Activated CD4-positive, alpha-beta memory T cell treated with anti-CD3 and anti-CD28 coated beads for 36 hours (primary cell): ENCODE data around the gene CEP85L. TPM values are rescaled to one million over a fixed set of nuclear protein-coding genes. Genes with fewer than 3 reads are reported as not detected.

Experiments
- CTCF ChIA-PET: fragments of 350-600 bp; sonication (Branson Sonifier 250); formaldehyde crosslinking; loops from one replicate; lab custom pipeline; 2021; ENCODE audit warnings: antibody characterized with exemption, inconsistent platforms; lab: Charles Lee
- POLR2A ChIA-PET: fragments of 350-600 bp; sonication (Branson Sonifier 250); formaldehyde crosslinking; loops from one replicate; lab custom pipeline; 2021; ENCODE audit warnings: antibody characterized with exemption; lab: Charles Lee
- DNase-seq: peaks from one replicate; pipeline ENCODE4 v3.0.0-alpha.2; 2020
- H3K27ac Mint-ChIP-seq: one replicate; pipeline ENCODE4 v1.8.0; 2021; ENCODE audit warnings: mixed read lengths
- H3K27me3 Mint-ChIP-seq: one replicate; pipeline ENCODE4 v1.8.0; 2021; ENCODE audit warnings: mixed read lengths
- H3K36me3 Mint-ChIP-seq: one replicate; pipeline ENCODE4 v1.8.0; 2021; ENCODE audit warnings: mixed read lengths
- H3K4me1 Mint-ChIP-seq: one replicate; pipeline ENCODE4 v1.8.0; 2021; ENCODE audit warnings: low read depth, mixed read lengths
- H3K4me3 Mint-ChIP-seq: one replicate; pipeline ENCODE4 v1.8.0; 2021; ENCODE audit warnings: mild to moderate bottlenecking, mixed read lengths
- H3K9me3 Mint-ChIP-seq: one replicate; pipeline ENCODE4 v1.8.0; 2021; ENCODE audit warnings: mixed read lengths
- intact Hi-C: fragments of 100-400 bp; cut with micrococcal nuclease; formaldehyde crosslinking; loops from one replicate; pipeline ENCODE4 v1.15.1; 2023
- total RNA-seq, 2 experiments: library from RNA; stranded (reverse); gene quantifications; one replicate each; pipeline ENCODE4 v1.2.3, GENCODE V29; 2021

The CEP85L gene
- total RNA-seq, 2 experiments from 2014 or later, result 21.1 to 23.3 TPM

DNA sequence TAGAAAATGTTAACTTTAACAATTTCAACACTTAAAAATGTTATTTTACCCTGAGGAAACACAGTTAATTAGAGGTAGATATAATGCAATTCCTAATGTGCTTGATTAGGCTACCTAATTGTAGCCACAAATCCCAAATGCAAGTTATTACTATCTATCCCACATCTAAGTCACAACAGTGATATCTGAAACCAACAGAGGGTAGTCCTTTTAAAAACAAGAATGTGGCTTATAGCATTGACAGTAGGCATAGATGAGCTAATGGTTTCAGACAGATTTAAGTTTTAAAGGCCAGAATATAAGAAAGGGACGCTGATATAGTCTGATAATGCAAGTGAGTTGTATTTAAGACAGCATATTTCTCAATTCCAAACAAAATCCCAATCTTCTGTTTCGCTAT, 80.3 kb downstream of the CEP85L start:
- POLR2A ChIA-PET, result no interaction called here
- no peak for DNase-seq
- intact Hi-C loops, result no loop called here
- CTCF ChIA-PET, result interaction anchor here (1.5 kb wide), 1 partner anchor 9 kb away, joined by 7 read pairs; no protein-coding TSS in a partner anchor
- Mint-ChIP-seq H3K27ac (no peak overlapping the region), H3K27me3 (no peaks in the 10 kb centered on the region), H3K9me3 (peaks cover 27% of the 10 kb centered on the region), H3K4me3 (no peak overlapping the region), H3K4me1 (peaks cover 7% of the 10 kb centered on the region), H3K36me3 (peaks cover 28% of the 10 kb centered on the region)

DNA sequence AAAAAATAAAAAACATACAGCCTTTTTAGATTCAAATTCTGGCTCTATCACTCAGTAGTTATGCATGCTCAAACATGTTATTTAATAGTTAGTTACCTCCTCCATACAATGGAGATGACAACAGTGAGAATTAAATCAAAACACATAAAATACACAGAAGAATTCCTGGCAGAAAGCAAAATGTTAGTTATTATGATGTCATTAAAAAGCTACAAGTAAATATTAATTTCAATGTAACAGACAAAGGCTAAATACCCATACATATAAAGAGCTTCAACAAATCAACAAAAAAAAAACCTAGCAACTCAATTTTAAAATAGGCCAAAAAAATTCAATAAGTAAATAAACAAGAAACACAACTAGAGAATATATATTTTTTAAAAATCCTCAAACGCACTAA, 81.9 kb downstream of the CEP85L start:
- intact Hi-C loops, result loop anchor here (5.0 kb wide), 1 partner anchor 158 kb away; no protein-coding TSS in a partner anchor
- Mint-ChIP-seq H3K4me3 (no peak overlapping the region), H3K27me3 (no peaks in the 10 kb centered on the region), H3K27ac (no peak overlapping the region), H3K4me1 (peaks cover 18% of the 10 kb centered on the region), H3K36me3 (peaks cover 16% of the 10 kb centered on the region), H3K9me3 (peaks cover 11% of the 10 kb centered on the region)
- DNase-seq, result no peak
- CTCF ChIA-PET, result no interaction called here
- POLR2A ChIA-PET, result no interaction called here

DNA sequence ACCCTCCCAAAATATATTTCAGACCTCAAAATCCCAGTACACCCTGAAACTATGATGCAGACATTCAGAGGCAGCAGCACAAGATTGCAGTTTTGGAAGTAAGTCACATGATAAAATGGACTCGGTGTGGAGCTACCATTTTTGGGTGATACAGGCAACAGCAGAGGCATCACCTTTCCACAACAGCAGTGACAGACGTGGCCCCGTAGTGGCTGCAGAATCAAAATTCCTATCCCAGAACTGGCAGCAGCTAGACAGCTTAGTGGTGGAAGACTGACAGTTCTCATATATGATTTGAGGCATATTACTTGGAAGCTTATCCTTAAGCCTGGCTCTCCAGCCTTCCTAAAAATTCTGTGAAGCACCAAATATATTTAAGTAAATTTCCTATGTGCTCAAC, 83.4 kb downstream of the CEP85L start:
- peaks cover 5% of the 10 kb centered on the region for H3K36me3 Mint-ChIP-seq
- H3K27me3 Mint-ChIP-seq, result no peaks in the 10 kb centered on the region
- intact Hi-C loops, result loop anchor here (5.0 kb wide), 1 partner anchor 159 kb away; no protein-coding TSS in a partner anchor
- POLR2A ChIA-PET, result no interaction called here
- CTCF ChIA-PET, result interaction anchor here (0.9 kb wide), 1 partner anchor 51 kb away, joined by 3 read pairs; no protein-coding TSS in a partner anchor
- H3K4me3 Mint-ChIP-seq, result no peak overlapping the region
- peaks cover under 1% of the 10 kb centered on the region for H3K9me3 Mint-ChIP-seq
- no peak overlapping the region for H3K27ac Mint-ChIP-seq
- no peak for DNase-seq
- peaks cover 18% of the 10 kb centered on the region for H3K4me1 Mint-ChIP-seq

DNA sequence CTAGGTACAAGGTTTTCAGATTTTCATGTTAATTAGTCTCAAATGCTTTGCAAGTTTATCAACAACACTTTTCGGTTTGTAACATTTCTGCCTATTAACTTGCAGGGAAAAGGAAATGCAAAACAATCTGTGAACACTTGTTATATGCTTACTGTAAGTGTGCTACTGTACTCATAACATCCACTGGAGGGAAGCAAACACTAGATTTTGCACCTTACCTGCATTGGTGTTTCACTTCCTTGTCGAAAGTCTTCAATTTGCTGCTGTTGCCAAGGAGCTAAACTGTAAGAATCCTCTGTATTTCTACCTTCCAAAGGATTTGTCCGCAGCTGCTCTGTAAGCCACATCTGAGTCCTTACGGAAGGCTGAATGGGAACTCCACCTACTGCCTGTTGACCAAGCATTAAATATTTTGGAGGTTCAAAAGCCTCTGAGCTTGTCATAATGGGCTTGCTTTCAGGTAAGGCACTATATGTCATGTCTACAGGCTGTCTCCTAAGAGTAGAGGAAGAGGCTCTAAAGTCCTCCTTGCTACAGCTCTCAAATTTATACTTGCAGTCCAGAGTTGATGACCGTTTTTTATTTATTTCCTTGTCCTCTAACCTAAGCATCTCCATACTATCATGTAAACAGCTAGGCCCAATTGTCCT, 86.0 kb downstream of the CEP85L start:
- Mint-ChIP-seq H3K4me1 (peaks cover 17% of the 10 kb centered on the region), H3K27ac (peak overlapping the region; percentile 11), H3K4me3 (no peak overlapping the region), H3K36me3 (peaks cover 4% of the 10 kb centered on the region), H3K9me3 (no peaks in the 10 kb centered on the region), H3K27me3 (no peaks in the 10 kb centered on the region)
- DNase-seq, result no peak
- CTCF ChIA-PET, result interaction anchor here (0.6 to 3.1 kb wide), 34 partner anchors 9 to 1884 kb away, joined by 3 to 25 read pairs (median 4); partner anchors contain the start of gene KPNA5
- intact Hi-C loops, result loop anchor here (1.0 to 5.0 kb wide), 5 partner anchors 53 to 331 kb away; no protein-coding TSS in a partner anchor
- POLR2A ChIA-PET, result no interaction called here

DNA sequence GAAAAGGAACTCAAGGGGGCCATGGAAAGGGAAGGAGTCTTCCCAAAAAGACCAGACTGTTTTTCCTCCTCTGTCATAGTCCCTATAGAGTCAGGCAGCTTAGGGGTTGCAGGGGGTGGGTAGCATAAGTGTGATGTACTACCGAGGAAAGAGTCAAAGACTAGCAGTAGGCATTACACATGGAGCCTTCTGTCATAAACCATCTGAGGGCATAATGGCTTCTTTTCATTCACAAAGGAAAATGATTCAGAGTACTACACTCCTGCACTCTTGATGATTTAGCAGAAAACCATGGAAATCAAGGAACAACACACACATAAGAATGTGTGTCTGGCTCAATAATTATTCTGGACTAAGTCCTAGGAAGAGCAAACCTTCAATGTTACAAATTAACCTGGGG, 88.4 kb downstream of the CEP85L start:
- peaks cover 4% of the 10 kb centered on the region for H3K36me3 Mint-ChIP-seq
- H3K27ac Mint-ChIP-seq, result no peak overlapping the region
- CTCF ChIA-PET, result no interaction called here

DNA sequence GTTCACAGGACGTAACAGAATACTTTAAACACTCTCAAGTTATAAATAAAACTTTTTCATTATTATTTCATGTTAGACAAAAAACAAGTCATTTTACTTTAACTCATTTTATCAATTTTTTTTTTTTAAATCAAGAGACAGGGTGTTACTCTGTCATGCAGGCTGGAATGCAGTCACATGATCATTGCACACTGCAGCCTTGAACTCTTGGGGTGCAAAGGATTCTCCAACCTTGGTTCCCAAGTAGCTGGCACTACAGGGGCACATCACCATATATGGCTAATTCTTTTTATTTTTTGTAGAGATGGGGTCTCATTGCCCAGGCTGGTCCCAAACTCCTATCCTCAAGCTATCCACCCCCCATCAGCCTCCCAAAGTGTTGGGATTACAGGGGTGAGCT, 89.1 kb downstream of the CEP85L start:
- DNase-seq, result no peak
- ChIA-PET POLR2A (no interaction called here), CTCF (no interaction called here)
- Mint-ChIP-seq H3K36me3 (peaks cover 4% of the 10 kb centered on the region), H3K4me1 (peaks cover 43% of the 10 kb centered on the region), H3K27ac (no peak overlapping the region), H3K4me3 (no peak overlapping the region), H3K9me3 (no peaks in the 10 kb centered on the region), H3K27me3 (no peaks in the 10 kb centered on the region)
- intact Hi-C loops, result no loop called here

More for the DNA sequence above, 88.4 kb downstream of the CEP85L start:
- intact Hi-C loops, result no loop called here
- H3K4me3 Mint-ChIP-seq, result no peak overlapping the region
- peaks cover 37% of the 10 kb centered on the region for H3K4me1 Mint-ChIP-seq
- no peaks in the 10 kb centered on the region for H3K9me3 Mint-ChIP-seq
- H3K27me3 Mint-ChIP-seq, result no peaks in the 10 kb centered on the region
- DNase-seq, result no peak
- POLR2A ChIA-PET, result no interaction called here

DNA sequence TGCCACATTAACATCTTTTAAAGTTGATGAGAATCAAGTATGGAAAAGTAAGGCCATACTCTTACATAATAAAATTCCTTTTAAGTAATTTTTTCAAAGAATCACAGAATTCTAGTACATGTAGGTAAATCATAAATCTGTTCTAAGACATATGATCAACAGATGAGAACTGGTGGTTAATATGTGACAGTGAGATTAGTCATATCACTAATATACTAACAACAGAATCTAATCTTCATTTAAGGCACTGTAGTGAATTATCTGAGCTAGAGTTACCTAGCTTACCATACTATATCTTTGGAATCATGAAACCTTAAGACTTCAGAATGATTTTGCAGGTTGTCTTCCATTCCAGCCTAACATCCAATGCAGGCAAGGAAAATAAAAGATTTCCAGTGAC, 91.7 kb downstream of the CEP85L start:
- H3K36me3 Mint-ChIP-seq, result peaks cover 4% of the 10 kb centered on the region
- ChIA-PET CTCF (interaction anchor here (1.5 to 1.9 kb wide), 2 partner anchors 19 to 21 kb away, joined by 3 to 6 read pairs; no protein-coding TSS in a partner anchor), POLR2A (no interaction called here)
- H3K9me3 Mint-ChIP-seq, result no peaks in the 10 kb centered on the region
- intact Hi-C loops, result loop anchor here (2.0 to 5.0 kb wide), 2 partner anchors 148 to 335 kb away; partner anchors contain the start of gene ASF1A
- no peaks in the 10 kb centered on the region for H3K27me3 Mint-ChIP-seq
- peaks cover 32% of the 10 kb centered on the region for H3K4me1 Mint-ChIP-seq
- no peak overlapping the region for H3K4me3 Mint-ChIP-seq
- no peak overlapping the region for H3K27ac Mint-ChIP-seq
- DNase-seq, result no peak

DNA sequence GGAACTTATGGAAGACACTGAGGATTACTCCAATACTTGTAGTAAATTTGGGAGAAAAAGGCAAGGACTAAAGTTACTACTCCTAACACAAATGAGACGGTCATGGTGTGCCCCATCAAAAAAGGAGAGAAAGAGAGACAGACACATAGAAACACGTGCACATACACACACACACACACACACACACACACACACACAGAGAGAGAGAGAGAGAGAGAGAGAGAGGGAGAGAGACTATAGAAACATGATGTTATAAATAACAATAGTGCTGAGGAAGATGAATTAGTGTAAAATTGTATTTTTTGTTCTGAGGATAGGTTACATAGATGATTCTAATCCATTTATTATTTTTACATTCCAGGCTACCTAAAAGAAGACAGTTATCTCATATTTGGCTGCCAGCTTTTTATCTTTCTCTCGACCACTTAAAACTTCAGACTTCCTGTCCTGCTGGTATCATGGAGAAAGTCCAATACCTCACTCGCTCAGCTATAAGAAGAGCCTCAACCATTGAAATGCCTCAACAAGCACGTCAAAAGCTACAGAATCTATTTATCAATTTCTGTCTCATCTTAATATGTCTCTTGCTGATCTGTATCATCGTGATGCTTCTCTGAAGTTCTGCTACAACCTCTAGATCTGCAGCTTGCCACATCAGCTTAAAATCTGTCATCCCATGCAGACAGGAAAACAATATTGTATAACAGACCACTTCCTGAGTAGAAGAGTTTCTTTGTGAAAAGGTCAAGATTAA, 92.8 kb downstream of the CEP85L start:
- H3K36me3 Mint-ChIP-seq, result peaks cover 6% of the 10 kb centered on the region
- intact Hi-C loops, result loop anchor here (2.0 to 5.0 kb wide), 2 partner anchors 149 to 336 kb away; partner anchors contain the start of gene ASF1A
- POLR2A ChIA-PET, result interaction anchor here (0.6 kb wide), 1 partner anchor 56 kb away, joined by 3 read pairs; no protein-coding TSS in a partner anchor
- CTCF ChIA-PET, result interaction anchor here (1.5 to 1.9 kb wide), 2 partner anchors 20 to 22 kb away, joined by 3 to 6 read pairs; no protein-coding TSS in a partner anchor
- peak overlapping the region; percentile 85 for H3K27ac Mint-ChIP-seq
- peaks cover 32% of the 10 kb centered on the region for H3K4me1 Mint-ChIP-seq
- H3K27me3 Mint-ChIP-seq, result no peaks in the 10 kb centered on the region
- H3K4me3 Mint-ChIP-seq, result peak overlapping the region; percentile 35
- peak; percentile 22 for DNase-seq
- H3K9me3 Mint-ChIP-seq, result no peaks in the 10 kb centered on the region

DNA sequence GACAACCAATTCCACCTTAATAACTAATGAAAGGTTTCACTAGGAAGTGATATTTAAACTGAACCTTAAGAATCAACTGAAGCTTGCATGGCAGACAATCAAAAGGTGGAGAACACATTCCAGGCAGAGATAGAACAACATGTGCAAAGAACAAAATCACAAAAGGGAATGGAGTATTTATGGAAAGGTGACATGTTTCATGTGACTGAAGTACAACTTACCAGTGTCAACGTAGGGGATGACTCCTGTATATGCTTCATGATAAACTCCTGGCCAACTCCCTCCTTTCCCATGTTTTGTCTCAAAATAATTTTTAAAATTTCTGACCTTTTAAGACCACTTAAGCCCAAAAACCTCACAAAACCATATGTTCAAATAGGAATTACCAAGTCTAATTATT, 96.7 kb downstream of the CEP85L start:
- DNase-seq, result no peak
- Mint-ChIP-seq H3K27me3 (no peaks in the 10 kb centered on the region), H3K4me3 (no peak overlapping the region), H3K9me3 (no peaks in the 10 kb centered on the region), H3K36me3 (peaks cover 6% of the 10 kb centered on the region), H3K27ac (no peak overlapping the region), H3K4me1 (peaks cover 36% of the 10 kb centered on the region)
- intact Hi-C loops, result loop anchor here (5.0 kb wide), 2 partner anchors 67 to 153 kb away; no protein-coding TSS in a partner anchor
- ChIA-PET POLR2A (no interaction called here), CTCF (interaction anchor here (2.1 kb wide), 1 partner anchor 25 kb away, joined by 8 read pairs; no protein-coding TSS in a partner anchor)

DNA sequence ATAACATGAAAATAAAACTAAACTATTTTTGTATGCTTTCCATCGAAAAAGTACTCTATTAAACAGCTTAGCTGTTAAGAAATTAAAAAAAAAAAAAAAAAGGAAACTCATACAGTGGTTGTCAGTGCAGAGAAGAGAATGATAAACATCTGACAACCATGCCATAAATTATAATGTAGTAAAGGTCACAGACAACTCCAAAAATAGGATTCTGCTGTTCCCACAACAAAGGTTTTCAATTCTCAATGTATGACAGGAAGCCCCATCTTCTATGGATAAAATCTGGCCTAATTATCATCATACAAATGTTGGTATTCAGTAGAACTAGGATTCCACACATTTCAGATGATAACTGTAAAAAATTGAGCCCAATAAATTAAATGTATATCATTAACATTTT, 98.3 kb downstream of the CEP85L start:
- H3K27me3 Mint-ChIP-seq, result no peaks in the 10 kb centered on the region
- H3K36me3 Mint-ChIP-seq, result peaks cover 6% of the 10 kb centered on the region
- ChIA-PET POLR2A (no interaction called here), CTCF (interaction anchor here (1.2 to 2.1 kb wide), 3 partner anchors 27 to 269 kb away, joined by 4 to 8 read pairs (median 4); no protein-coding TSS in a partner anchor)
- intact Hi-C loops, result loop anchor here (5.0 kb wide), 1 partner anchor 66 kb away; no protein-coding TSS in a partner anchor
- H3K27ac Mint-ChIP-seq, result no peak overlapping the region
- no peak for DNase-seq
- H3K4me1 Mint-ChIP-seq, result peaks cover 23% of the 10 kb centered on the region
- H3K9me3 Mint-ChIP-seq, result no peaks in the 10 kb centered on the region
- H3K4me3 Mint-ChIP-seq, result no peak overlapping the region

DNA sequence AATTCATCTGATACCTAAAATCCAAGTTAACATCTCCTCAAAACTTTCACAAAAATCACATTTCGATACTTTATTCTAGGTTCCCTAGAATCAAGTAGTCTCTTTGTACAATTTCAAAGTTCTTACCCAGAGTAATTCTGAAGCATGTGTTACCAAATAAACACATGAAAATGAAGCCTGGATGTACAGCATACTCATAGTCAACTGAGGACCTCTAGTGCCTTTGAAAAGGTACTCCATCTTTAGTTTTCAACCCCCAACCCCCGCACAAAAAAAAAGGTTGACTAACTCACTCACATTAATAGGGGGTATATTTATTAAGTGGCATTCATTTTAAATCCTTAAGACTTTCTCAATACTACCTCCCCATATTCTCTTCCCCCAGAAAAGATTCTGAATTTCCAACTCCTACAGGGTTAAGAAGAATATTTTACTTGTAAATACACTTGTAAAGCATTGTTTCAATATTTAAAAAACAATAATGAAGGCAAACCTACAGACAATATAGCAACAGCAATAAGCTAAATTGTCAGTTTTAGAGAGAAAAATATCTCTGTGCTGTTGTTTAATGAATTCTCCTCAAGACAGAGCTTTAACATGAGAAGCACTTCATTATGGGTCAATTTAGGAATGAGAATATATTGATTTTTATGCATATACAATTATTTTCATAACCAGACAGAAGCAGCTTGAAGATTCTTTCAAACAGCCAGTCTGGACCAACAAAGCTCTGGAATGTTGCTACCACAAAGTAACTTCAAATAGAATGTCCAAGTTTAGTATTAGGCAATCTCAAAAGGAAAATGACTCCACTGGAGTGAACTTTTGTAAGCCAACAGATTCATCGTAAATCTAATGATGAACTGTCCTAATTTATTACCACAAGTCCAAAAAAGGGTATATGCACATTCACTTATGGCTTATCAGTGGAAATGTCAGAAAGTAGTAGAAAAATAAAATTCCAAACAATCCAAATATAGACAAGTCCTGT, 100.0 kb downstream of the CEP85L start:
- Mint-ChIP-seq H3K9me3 (no peaks in the 10 kb centered on the region), H3K4me1 (peaks cover 27% of the 10 kb centered on the region), H3K4me3 (no peak overlapping the region), H3K27me3 (no peaks in the 10 kb centered on the region), H3K36me3 (peaks cover 6% of the 10 kb centered on the region), H3K27ac (no peak overlapping the region)
- ChIA-PET POLR2A (no interaction called here), CTCF (interaction anchor here (0.6 to 0.9 kb wide), 6 partner anchors 179 to 985 kb away, joined by 3 to 4 read pairs (median 3); no protein-coding TSS in a partner anchor)
- DNase-seq, result no peak
- intact Hi-C loops, result loop anchor here (1.0 to 5.0 kb wide), 3 partner anchors 64 to 575 kb away; no protein-coding TSS in a partner anchor
